IMR-90 (cell line): Measurements from ENCODE around the gene ITPKB. TPM values are rescaled to one million over a fixed set of nuclear protein-coding genes. Genes with fewer than 3 reads are reported as not detected.

Source experiments
- ATAC-seq: fragments of 200-7000 bp; cut with Tn5 transposase; 2 replicates; pipeline ENCODE4 v1.9.1; 2020; ENCODE audit warnings: low read depth, mild to moderate bottlenecking, moderate library complexity
- BruUV-seq: library from RNA; stranded (reverse); fragments of 400-500 nt; replicated peaks from 2 replicates; lab custom pipeline; 2021; lab: Mats Ljungman, UMichigan
- CTCF ChIA-PET: fragments of 300-600 bp; formaldehyde crosslinking; extraction: SDS; loops from one replicate; lab custom pipeline; 2021; ENCODE audit warnings: antibody characterized with exemption; lab: Yijun Ruan, JAX
- POLR2A ChIA-PET: fragments of 300-600 bp; sonication (Branson Sonifier 250); formaldehyde crosslinking; loops from one replicate; lab custom pipeline; 2022; ENCODE audit warnings: antibody characterized with exemption; ENCODE audit not compliant: unreplicated experiment; lab: Charles Lee
- DNase-seq: peaks from one replicate; pipeline ENCODE4 v3.0.0; 2013
- H2AFZ ChIP-seq: replicated peaks from 2 replicates; pipeline ENCODE3; 2013; ENCODE audit warnings: low read length, mild to moderate bottlenecking; ENCODE audit not compliant: poor library complexity
- H2AK5ac ChIP-seq: 2 replicates; pipeline ENCODE4 v1.6.1; 2013; ENCODE audit warnings: low read depth, low read length, inconsistent platforms
- H2AK9ac ChIP-seq: replicated peaks from 2 replicates; pipeline ENCODE3; 2013; ENCODE audit warnings: mild to moderate bottlenecking, low read depth, low read length, moderate library complexity; ENCODE audit not compliant: poor library complexity
- H2BK120ac ChIP-seq: 2 replicates; pipeline ENCODE4 v1.6.1; 2013; ENCODE audit warnings: low read depth, low read length, inconsistent platforms
- H2BK15ac ChIP-seq: 3 replicates; pipeline ENCODE4 v1.6.1; 2013; ENCODE audit warnings: low read depth, low read length, inconsistent platforms
- H2BK20ac ChIP-seq: 2 replicates; pipeline ENCODE4 v1.6.1; 2013; ENCODE audit warnings: low read depth, mild to moderate bottlenecking, inconsistent platforms, low read length, moderate library complexity
- H2BK5ac ChIP-seq: 2 replicates; pipeline ENCODE4 v1.6.1; 2013; ENCODE audit warnings: mild to moderate bottlenecking, low read depth, low read length, inconsistent platforms; ENCODE audit not compliant: poor library complexity, severe bottlenecking
- H3K14ac ChIP-seq: replicated peaks from 2 replicates; pipeline ENCODE4 v1.6.1; 2013; ENCODE audit warnings: low read depth, low read length, inconsistent platforms
- H3K18ac ChIP-seq: 2 replicates; pipeline ENCODE4 v1.6.1; 2013; ENCODE audit warnings: low read depth, low read length, control low read depth
- H3K23ac ChIP-seq: 2 replicates; pipeline ENCODE4 v1.6.1; 2013; ENCODE audit warnings: low read depth, low read length, inconsistent platforms
- H3K27ac ChIP-seq: 2 replicates; pipeline ENCODE4 v1.5.1; 2013; ENCODE audit warnings: mild to moderate bottlenecking, control low read depth, low read length; ENCODE audit not compliant: insufficient read depth
- H3K27me3 ChIP-seq: 2 replicates; pipeline ENCODE4 v1.6.1; 2013; ENCODE audit warnings: low read length; ENCODE audit not compliant: control insufficient read depth, insufficient read depth
- H3K36me3 ChIP-seq: 2 replicates; pipeline ENCODE4 v1.6.1; 2013; ENCODE audit warnings: low read length, mixed read lengths; ENCODE audit not compliant: control insufficient read depth, insufficient read depth
- H3K4ac ChIP-seq: 2 replicates; pipeline ENCODE4 v1.6.1; 2013; ENCODE audit warnings: low read depth, low read length, inconsistent platforms
- H3K4me1 ChIP-seq: 2 replicates; pipeline ENCODE4 v1.6.1; 2013; ENCODE audit warnings: low read length, mixed read lengths; ENCODE audit not compliant: control insufficient read depth, insufficient read depth
- H3K4me2 ChIP-seq: 2 replicates; pipeline ENCODE4 v1.6.1; 2013; ENCODE audit warnings: low read depth, mild to moderate bottlenecking, control low read depth, low read length, moderate library complexity
- H3K4me3 ChIP-seq: 2 replicates; pipeline ENCODE4 v1.5.1; 2013; ENCODE audit warnings: low read depth, mild to moderate bottlenecking, control low read depth, low read length, moderate library complexity; ENCODE audit not compliant: insufficient read depth
- H3K56ac ChIP-seq: 2 replicates; pipeline ENCODE4 v1.6.1; 2013; ENCODE audit warnings: low read length, inconsistent platforms; ENCODE audit not compliant: insufficient read depth; ENCODE audit errors: extremely low read depth
- H3K79me1 ChIP-seq, 2 experiments: 2 replicates each; pipeline ENCODE4 v1.6.1; 2013; ENCODE audit warnings: low read length in 2 of 2, inconsistent platforms in 1 of 2, low read depth in 1 of 2
- H3K9ac ChIP-seq: 2 replicates; pipeline ENCODE4 v1.6.1; 2013; ENCODE audit warnings: low read depth, low read length, control low read depth
- H3K9me1 ChIP-seq: 2 replicates; pipeline ENCODE4 v1.6.1; 2013; ENCODE audit warnings: low read length, inconsistent platforms; ENCODE audit not compliant: insufficient read depth
- H3K9me3 ChIP-seq: 2 replicates; pipeline ENCODE4 v1.6.1; 2013; ENCODE audit warnings: low read length; ENCODE audit not compliant: control insufficient read depth, insufficient read depth
- H4K20me1 ChIP-seq: 2 replicates; pipeline ENCODE4 v1.6.1; 2013; ENCODE audit warnings: low read length, inconsistent platforms; ENCODE audit not compliant: insufficient read depth
- H4K5ac ChIP-seq: 2 replicates; pipeline ENCODE4 v1.6.1; 2013; ENCODE audit warnings: mild to moderate bottlenecking, low read depth, low read length, control low read depth
- H4K8ac ChIP-seq, 2 experiments: 2 replicates each; pipeline ENCODE4 v1.6.1; 2013; ENCODE audit warnings: low read depth in 2 of 2, low read length in 2 of 2, control low read depth in 1 of 2, inconsistent platforms in 1 of 2
- H4K91ac ChIP-seq: 2 replicates; pipeline ENCODE4 v1.6.1; 2013; ENCODE audit warnings: low read depth, low read length, inconsistent platforms; ENCODE audit not compliant: insufficient read depth
- BHLHE40 ChIP-seq: fragments of 150-350 bp; IDR thresholded peaks from 2 replicates; pipeline ENCODE4 v1.6.1; 2016; ENCODE audit warnings: mild to moderate bottlenecking, low read depth, low read length
- CEBPB ChIP-seq: IDR thresholded peaks from 2 replicates; pipeline ENCODE4 v1.6.1; 2012; ENCODE audit warnings: low read depth, low read length, improper control_type of control experiment
- CHD1 ChIP-seq: IDR thresholded peaks from 2 replicates; pipeline ENCODE4 v1.6.1; 2012; ENCODE audit warnings: low read depth, low read length, improper control_type of control experiment
- FOS ChIP-seq: fragments of 150-350 bp; IDR thresholded peaks from 2 replicates; pipeline ENCODE4 v1.6.1; 2016; ENCODE audit warnings: low read depth, low read length
- MAFK ChIP-seq: IDR thresholded peaks from 2 replicates; pipeline ENCODE4 v1.6.1; 2012; ENCODE audit warnings: low read depth, low read length, improper control_type of control experiment
- MAZ ChIP-seq: IDR thresholded peaks from 2 replicates; pipeline ENCODE4 v1.6.1; 2012; ENCODE audit warnings: low read depth, mild to moderate bottlenecking, low read length, improper control_type of control experiment, moderate library complexity, borderline replicate concordance
- MXI1 ChIP-seq: IDR thresholded peaks from 2 replicates; pipeline ENCODE4 v1.6.1; 2012; ENCODE audit warnings: low read depth, mild to moderate bottlenecking, low read length, moderate library complexity, borderline replicate concordance
- NFE2L2 ChIP-seq: fragments of 150-350 bp; IDR thresholded peaks from 2 replicates; pipeline ENCODE4 v1.6.1; 2016; ENCODE audit warnings: low read depth, mild to moderate bottlenecking, low read length
- POLR2A ChIP-seq: IDR thresholded peaks from 2 replicates; pipeline ENCODE4 v1.6.1; 2012; ENCODE audit warnings: mild to moderate bottlenecking, low read depth, low read length
- RAD21 ChIP-seq: IDR thresholded peaks from 2 replicates; pipeline ENCODE4 v1.6.1; 2012; ENCODE audit warnings: low read length, improper control_type of control experiment
- RCOR1 ChIP-seq: IDR thresholded peaks from 2 replicates; pipeline ENCODE4 v1.6.1; 2012; ENCODE audit warnings: mild to moderate bottlenecking, low read length, improper control_type of control experiment; ENCODE audit not compliant: insufficient replicate concordance
- RFX5 ChIP-seq: IDR thresholded peaks from 2 replicates; pipeline ENCODE4 v1.8.0; 2012; ENCODE audit warnings: low read depth, mild to moderate bottlenecking, low read length, moderate library complexity
- SMC3 ChIP-seq: fragments of 150-350 bp; IDR thresholded peaks from 2 replicates; pipeline ENCODE4 v1.6.1; 2016; ENCODE audit warnings: low read depth, mild to moderate bottlenecking, antibody characterized with exemption, low read length, moderate library complexity
- WGBS, 2 experiments: methylation state at CpG; one replicate each; pipeline versions ENCODE4 v1.1.5 to v1.1.7; 2013; ENCODE audit warnings: missing lambda C conversion rate in 2 of 2; ENCODE audit not compliant: insufficient read length in 1 of 2; ENCODE audit errors: extremely low coverage in 2 of 2; 5-methylcytosine and 5-hydroxymethylcytosine counted together
- dilution Hi-C: fragments of 300-500 bp; cut with HindIII; formaldehyde crosslinking; loops from one replicate; pipeline ENCODE4 v1.14.3; 2018; ENCODE audit warnings: low sequenced_read_pairs; ENCODE audit not compliant: unreplicated experiment
- in situ Hi-C: fragments of 300-500 bp; cut with MboI; formaldehyde crosslinking; loops from 3 replicates; pipeline ENCODE4 v1.14.3; 2019; ENCODE audit warnings: low sequenced_read_pairs, inconsistent platforms, mixed read lengths
- intact Hi-C: fragments of 100-400 bp; cut with micrococcal nuclease; formaldehyde crosslinking; loops from 2 replicates; pipeline ENCODE4 v1.10.0; 2022
- polyA plus RNA-seq, 3 experiments: library from polyadenylated mRNA; depleted of rRNA; stranded (reverse); fragments of >200 nt; gene quantifications; 2 replicates each; pipeline ENCODE4 v1.2.3, GENCODE V29; 2012; ENCODE audit warnings: low replicate concordance in 1 of 3
- total RNA-seq: library from RNA; depleted of rRNA; stranded (reverse); fragments of >200 nt; gene quantifications from 2 replicates; pipeline ENCODE4 v1.2.3, GENCODE V29; 2012
- TF ChIP-seq, protein P1 (sequence below): fragments of 150-350 bp; IDR thresholded peaks from 2 replicates; pipeline ENCODE4 v1.6.1; 2016; ENCODE audit warnings: low read depth, mild to moderate bottlenecking, low read length, moderate library complexity, borderline replicate concordance
- TF ChIP-seq, protein P2 (sequence below): conservative IDR thresholded peaks from 2 replicates; pipeline ENCODE4 v1.5.1; 2012; ENCODE audit warnings: mild to moderate bottlenecking, low read depth, low read length, improper control_type of control experiment
- TF ChIP-seq, protein P3 (sequence below): fragments of 150-350 bp; IDR thresholded peaks from 2 replicates; pipeline ENCODE4 v1.6.1; 2017; ENCODE audit warnings: mild to moderate bottlenecking, antibody characterized with exemption, low read length, low read depth

The ITPKB gene
- total and polyA plus RNA-seq, 2 of the 4 experiments (the other 2 are of a cell fraction) = 0.72 to 1.4 TPM

DNA sequence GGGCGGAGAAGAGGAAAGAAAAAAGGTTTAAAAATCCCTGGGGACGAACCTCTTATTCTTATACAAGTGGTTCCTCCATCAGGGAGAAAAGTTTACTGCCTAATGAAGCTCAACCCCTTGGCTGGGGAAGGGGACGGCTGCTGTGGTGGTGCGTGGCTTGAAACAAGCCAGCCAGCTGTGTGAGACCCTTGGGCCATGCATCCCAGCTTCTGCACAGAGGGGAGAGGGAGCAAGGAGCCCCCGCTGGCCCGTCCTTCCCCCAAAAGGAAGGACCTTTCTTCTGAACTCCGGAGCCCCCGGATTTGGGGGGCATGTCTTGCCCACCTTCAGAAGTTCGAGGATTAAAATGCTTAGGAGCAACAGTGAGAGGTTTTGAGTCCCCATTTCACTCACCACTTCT lies 123.2 kb downstream of the ITPKB start:
- Histone ChIP-seq H3K36me3 (no peaks in the 10 kb centered on the region), H3K4me1 (peaks cover 2% of the 10 kb centered on the region; the same call in 1 of the 2 replicates), H2BK5ac (no peak overlapping the region), H4K20me1 (no peaks in the 10 kb centered on the region), H2BK120ac (no peak overlapping the region), H2BK15ac (no peak overlapping the region), H3K9ac (no peak overlapping the region), H3K23ac (no peak overlapping the region), H4K8ac (no peak overlapping the region), H4K91ac (no peak overlapping the region), H3K4ac (no peak overlapping the region), H3K14ac (no peak overlapping the region), H3K27ac (no peak overlapping the region), H3K27me3 (peaks cover 17% of the 10 kb centered on the region), H3K56ac (no peak overlapping the region), H3K4me3 (no peak overlapping the region), H3K9me3 (no peaks in the 10 kb centered on the region), H3K79me1 (no peaks in the 10 kb centered on the region), H2AK9ac (no peak overlapping the region), H2BK20ac (no peak overlapping the region), H3K9me1 (no peaks in the 10 kb centered on the region), H2AFZ (no peak overlapping the region), H3K4me2 (no peak overlapping the region), H4K5ac (no peak overlapping the region), H3K18ac (no peak overlapping the region), H2AK5ac (no peak overlapping the region)
- WGBS, 2 experiments = no CpG with 5 or more reads among the region's 9 CpGs
- no peak for ATAC-seq
- in situ Hi-C loops (no loop called here), dilution Hi-C loops (no loop called here), intact Hi-C loops (no loop called here)
- CTCF ChIA-PET = interaction anchor here (0.8 kb wide), 1 partner anchor 69 kb away, joined by 3 read pairs; no protein-coding TSS in a partner anchor
- POLR2A ChIA-PET = no interaction called here
- DNase-seq = no peak
- TF ChIP-seq CHD1 = no peak
- TF ChIP-seq RAD21 = no peak
- TF ChIP-seq, protein P1, sequence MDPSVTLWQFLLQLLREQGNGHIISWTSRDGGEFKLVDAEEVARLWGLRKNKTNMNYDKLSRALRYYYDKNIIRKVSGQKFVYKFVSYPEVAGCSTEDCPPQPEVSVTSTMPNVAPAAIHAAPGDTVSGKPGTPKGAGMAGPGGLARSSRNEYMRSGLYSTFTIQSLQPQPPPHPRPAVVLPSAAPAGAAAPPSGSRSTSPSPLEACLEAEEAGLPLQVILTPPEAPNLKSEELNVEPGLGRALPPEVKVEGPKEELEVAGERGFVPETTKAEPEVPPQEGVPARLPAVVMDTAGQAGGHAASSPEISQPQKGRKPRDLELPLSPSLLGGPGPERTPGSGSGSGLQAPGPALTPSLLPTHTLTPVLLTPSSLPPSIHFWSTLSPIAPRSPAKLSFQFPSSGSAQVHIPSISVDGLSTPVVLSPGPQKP = no peak
- TF ChIP-seq SMC3 = no peak
- TF ChIP-seq, protein P2, sequence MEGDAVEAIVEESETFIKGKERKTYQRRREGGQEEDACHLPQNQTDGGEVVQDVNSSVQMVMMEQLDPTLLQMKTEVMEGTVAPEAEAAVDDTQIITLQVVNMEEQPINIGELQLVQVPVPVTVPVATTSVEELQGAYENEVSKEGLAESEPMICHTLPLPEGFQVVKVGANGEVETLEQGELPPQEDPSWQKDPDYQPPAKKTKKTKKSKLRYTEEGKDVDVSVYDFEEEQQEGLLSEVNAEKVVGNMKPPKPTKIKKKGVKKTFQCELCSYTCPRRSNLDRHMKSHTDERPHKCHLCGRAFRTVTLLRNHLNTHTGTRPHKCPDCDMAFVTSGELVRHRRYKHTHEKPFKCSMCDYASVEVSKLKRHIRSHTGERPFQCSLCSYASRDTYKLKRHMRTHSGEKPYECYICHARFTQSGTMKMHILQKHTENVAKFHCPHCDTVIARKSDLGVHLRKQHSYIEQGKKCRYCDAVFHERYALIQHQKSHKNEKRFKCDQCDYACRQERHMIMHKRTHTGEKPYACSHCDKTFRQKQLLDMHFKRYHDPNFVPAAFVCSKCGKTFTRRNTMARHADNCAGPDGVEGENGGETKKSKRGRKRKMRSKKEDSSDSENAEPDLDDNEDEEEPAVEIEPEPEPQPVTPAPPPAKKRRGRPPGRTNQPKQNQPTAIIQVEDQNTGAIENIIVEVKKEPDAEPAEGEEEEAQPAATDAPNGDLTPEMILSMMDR = no peak
- no peak for TF ChIP-seq FOS
- TF ChIP-seq MAFK = no peak
- no peak for TF ChIP-seq NFE2L2
- TF ChIP-seq MXI1 = no peak
- TF ChIP-seq RCOR1 = no peak
- no peak for TF ChIP-seq BHLHE40
- TF ChIP-seq RFX5 = no peak
- TF ChIP-seq MAZ = no peak
- TF ChIP-seq CEBPB = no peak
- no peak for TF ChIP-seq POLR2A
- TF ChIP-seq, protein P3, sequence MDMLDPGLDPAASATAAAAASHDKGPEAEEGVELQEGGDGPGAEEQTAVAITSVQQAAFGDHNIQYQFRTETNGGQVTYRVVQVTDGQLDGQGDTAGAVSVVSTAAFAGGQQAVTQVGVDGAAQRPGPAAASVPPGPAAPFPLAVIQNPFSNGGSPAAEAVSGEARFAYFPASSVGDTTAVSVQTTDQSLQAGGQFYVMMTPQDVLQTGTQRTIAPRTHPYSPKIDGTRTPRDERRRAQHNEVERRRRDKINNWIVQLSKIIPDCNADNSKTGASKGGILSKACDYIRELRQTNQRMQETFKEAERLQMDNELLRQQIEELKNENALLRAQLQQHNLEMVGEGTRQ = no peak
- BruUV-seq = no TSS peak
